OCI-LY7 (cell line): ENCODE data around the gene RSU1.

Experiments used
- CTCF ChIP-seq: fragments of 200-600 bp; sonication (generic); conservative IDR thresholded peaks from 2 replicates; pipeline ENCODE4 v1.5.1; 2014; ENCODE audit warnings: mild to moderate bottlenecking, antibody characterized with exemption, low read length, moderate library complexity, mixed read lengths
- EZH2phosphoT487 ChIP-seq: fragments of 200-600 bp; sonication (generic); IDR thresholded peaks from 2 replicates; pipeline ENCODE4 v1.6.1; 2018; ENCODE audit warnings: low read depth, borderline replicate concordance, mild to moderate bottlenecking, mixed run types, antibody characterized with exemption, low read length, moderate library complexity, mixed read lengths

- no peak for TF ChIP-seq CTCF
- TF ChIP-seq EZH2phosphoT487: no peak
Observed at GRCh38 chr10:16792675-16793074, 24.5 kb downstream of the RSU1 start.
